ENCODE data around the gene MOB2. TPM values are rescaled to one million over a fixed set of nuclear protein-coding genes. Genes with fewer than 3 reads are reported as not detected.

MOB2 gene
- total and polyA plus RNA-seq, 8 donors = 13.7 to 30.4 (median 18.2) TPM

DNA sequence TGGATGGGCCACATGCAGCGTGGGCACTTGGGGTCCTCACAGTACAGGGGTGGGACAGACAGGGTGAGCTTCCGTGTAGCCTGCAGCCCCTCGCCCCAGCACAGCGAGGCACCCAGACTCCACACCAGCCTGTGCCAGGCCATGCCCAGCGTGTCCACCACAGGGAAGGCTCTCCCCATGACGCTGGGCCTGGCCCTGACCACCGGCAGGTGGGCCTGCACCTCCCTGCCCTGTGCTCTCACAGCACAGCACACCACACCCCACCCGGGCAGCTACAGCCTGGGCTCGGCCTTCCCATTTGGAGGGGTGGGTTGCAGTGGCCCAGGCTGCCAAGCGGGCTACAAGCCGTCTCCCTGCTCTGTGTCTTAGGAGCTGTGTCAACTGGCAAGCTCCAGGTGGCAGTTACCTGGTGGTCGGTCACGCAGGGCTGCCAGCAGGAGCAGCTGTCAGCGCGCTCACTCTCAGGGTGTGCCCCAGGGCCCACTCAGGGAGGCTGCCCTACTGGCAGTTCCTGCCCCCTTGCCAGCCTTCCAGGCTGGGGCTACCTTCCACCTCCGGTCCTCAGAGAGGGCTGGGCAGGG is 4.6 kb downstream of the MOB2 start:
- H3K27me3 ChIP-seq = no peaks in the 10 kb centered on the region
- TF ChIP-seq, protein P1, sequence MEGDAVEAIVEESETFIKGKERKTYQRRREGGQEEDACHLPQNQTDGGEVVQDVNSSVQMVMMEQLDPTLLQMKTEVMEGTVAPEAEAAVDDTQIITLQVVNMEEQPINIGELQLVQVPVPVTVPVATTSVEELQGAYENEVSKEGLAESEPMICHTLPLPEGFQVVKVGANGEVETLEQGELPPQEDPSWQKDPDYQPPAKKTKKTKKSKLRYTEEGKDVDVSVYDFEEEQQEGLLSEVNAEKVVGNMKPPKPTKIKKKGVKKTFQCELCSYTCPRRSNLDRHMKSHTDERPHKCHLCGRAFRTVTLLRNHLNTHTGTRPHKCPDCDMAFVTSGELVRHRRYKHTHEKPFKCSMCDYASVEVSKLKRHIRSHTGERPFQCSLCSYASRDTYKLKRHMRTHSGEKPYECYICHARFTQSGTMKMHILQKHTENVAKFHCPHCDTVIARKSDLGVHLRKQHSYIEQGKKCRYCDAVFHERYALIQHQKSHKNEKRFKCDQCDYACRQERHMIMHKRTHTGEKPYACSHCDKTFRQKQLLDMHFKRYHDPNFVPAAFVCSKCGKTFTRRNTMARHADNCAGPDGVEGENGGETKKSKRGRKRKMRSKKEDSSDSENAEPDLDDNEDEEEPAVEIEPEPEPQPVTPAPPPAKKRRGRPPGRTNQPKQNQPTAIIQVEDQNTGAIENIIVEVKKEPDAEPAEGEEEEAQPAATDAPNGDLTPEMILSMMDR (IDR thresholded peaks at IDR 0.05) = no peak
- FAIRE-seq (no peak), ATAC-seq (no peak), DNase-seq (peak in 3 of 6 donors; percentile 14 to 60 (median 48))
- H3K9me3 ChIP-seq = no peaks in the 10 kb centered on the region
- intact Hi-C loops (cut with DNase I) = no loop called here
- no peak overlapping the region for H3K27ac ChIP-seq
- peaks cover 0 to 5% (median 1%) of the 10 kb centered on the region in 3 donors for H3K4me1 ChIP-seq
- no peak overlapping the region for H3K4me3 ChIP-seq
- WGBS, 2 donors = 93 to 94% methylated on average over 16 of the region's 16 CpGs
- no peaks in the 10 kb centered on the region for H3K36me3 ChIP-seq

DNA sequence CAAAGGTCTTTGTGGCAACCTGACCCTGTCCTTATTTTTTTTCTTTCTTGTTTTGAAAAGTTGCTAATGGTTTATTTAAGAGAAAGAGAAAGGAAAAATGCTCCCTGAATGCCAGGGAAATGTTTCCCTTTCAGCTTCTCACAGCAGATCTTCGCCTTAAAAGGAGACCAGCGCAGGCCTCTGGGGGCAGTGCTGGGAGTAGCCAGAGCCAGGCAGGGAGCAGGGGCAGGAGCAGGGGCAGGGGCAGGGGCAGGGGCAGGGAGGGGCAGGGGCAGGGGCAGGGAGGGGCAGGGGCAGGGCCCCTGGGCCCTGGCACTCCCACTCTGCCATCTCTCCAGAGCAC is 5.1 kb downstream of the MOB2 start:
- TF ChIP-seq, protein P1 (IDR thresholded peaks at IDR 0.05) = no peak
- no peaks in the 10 kb centered on the region for H3K9me3 ChIP-seq
- H3K27me3 ChIP-seq = no peaks in the 10 kb centered on the region
- no peak overlapping the region for H3K27ac ChIP-seq
- H3K36me3 ChIP-seq = peaks cover 0 to 2% (median 0%) of the 10 kb centered on the region in 3 donors
- DNase-seq (no peak), ATAC-seq (no peak), FAIRE-seq (no peak)
- H3K4me1 ChIP-seq = peaks cover 0 to 4% (median 0%) of the 10 kb centered on the region in 3 donors
- WGBS, 2 donors = 96 to 97% methylated on average over 2 of the region's 2 CpGs
- intact Hi-C loops (cut with DNase I) = no loop called here
- H3K4me3 ChIP-seq = no peak overlapping the region

DNA sequence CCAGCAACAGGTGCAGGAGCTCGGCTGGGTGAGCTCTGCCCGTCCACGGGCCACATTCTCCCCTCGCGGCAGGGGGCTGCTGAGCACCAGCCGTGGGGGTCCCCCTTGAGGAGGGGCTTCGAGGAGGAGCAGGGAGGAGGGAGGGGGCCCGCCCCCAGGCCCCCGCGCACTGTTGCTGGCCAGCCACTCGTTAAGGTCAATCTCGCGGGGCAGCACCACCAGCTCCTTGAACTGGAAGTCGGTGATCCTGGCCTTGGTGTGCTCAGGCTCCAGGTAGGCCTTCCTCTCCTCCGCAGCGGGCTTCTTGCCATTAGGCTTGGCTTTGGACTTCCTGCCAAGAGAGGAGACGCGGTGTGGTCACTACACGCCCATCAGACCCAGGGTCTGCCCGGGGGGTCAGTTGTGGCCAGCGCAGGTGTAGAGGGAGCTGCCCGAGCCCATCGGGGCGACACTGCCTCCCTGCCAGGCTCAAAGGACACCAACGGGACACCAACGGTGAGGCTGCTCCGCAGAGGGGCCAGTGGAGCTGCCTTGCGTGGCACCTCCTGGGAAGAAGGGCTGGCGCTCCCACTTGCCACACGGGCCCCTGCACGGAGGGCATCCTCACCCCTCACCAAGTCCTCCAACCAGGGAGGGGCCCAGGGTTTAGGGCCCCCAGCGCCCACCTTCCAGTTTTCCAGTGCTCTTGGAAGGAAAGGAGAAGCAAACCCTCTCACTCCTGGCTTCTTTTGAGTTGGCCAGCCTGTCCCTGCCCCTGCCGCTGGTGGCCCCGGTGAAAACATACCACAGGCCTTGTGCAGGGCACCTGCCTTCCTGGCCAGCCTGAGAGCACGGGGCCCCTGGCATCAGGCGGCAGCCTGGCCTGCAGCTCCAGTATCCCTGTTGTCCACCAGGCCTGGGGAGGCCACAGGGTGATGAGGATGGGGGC is 5.8 kb downstream of the MOB2 start:
- ATAC-seq = no peak
- peak in 3 of 6 donors; percentile 28 to 69 (median 50) for DNase-seq
- no peak for FAIRE-seq
- Histone ChIP-seq H3K27me3 (no peaks in the 10 kb centered on the region), H3K9me3 (no peaks in the 10 kb centered on the region), H3K4me1 (no peaks in the 10 kb centered on the region), H3K36me3 (peaks cover 0 to 5% (median 0%) of the 10 kb centered on the region in 3 donors), H3K27ac (no peak overlapping the region), H3K4me3 (no peak overlapping the region)
- intact Hi-C loops (cut with DNase I) = no loop called here
- WGBS, 2 donors = 92 to 93% methylated on average over 36 of the region's 36 CpGs
- TF ChIP-seq, protein P1 (IDR thresholded peaks at IDR 0.05) = no peak

DNA sequence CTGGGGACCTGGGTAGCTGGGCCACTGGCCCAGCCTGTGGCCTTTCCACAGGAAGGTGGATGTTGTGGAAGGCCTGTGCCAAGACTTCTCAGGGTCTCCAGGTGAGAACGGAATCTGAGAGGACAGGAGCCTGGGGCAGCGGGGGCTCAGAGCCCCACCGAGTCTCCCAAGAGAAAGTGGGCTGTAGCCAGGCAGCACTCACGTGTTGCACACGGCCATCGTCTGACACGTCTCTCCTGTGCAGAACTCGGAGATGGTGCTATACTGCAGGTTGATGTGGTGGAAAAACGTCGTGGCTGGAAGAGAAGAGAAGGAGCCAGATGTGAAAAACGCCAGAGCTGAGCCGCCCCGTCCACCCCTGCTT is 6.4 kb downstream of the MOB2 start:
- 85 to 89% methylated on average over 13 of the region's 13 CpGs for WGBS, 2 donors
- no peak for DNase-seq
- H3K4me1 ChIP-seq = no peaks in the 10 kb centered on the region

More for the DNA sequence above, 6.4 kb downstream of the MOB2 start:
- TF ChIP-seq, protein P1 (IDR thresholded peaks at IDR 0.05) = no peak
- Histone ChIP-seq H3K27ac (no peak overlapping the region), H3K36me3 (peaks cover 0 to 5% (median 0%) of the 10 kb centered on the region in 3 donors), H3K4me3 (no peak overlapping the region), H3K9me3 (no peaks in the 10 kb centered on the region), H3K27me3 (no peaks in the 10 kb centered on the region)
- FAIRE-seq (no peak), ATAC-seq (no peak)
- intact Hi-C loops (cut with DNase I) = no loop called here

Measured in pancreas (tissue), 10 donors.